K562 (cell line): ENCODE measurements around the gene EPB41L4A. TPM values are rescaled to one million over a fixed set of nuclear protein-coding genes. Genes with fewer than 3 reads are reported as not detected.

Source experiments
- ADNP ChIP-seq: fragments of 200-800 bp; sonication (Bioruptor generic); IDR thresholded peaks from 2 replicates; pipeline ENCODE4 v1.6.1; 2016; ENCODE audit warnings: missing genetic modification characterization, missing compliant biosample characterization
- MITF ChIP-seq: IDR thresholded peaks from 2 replicates; pipeline ENCODE4 v1.6.1; 2014; ENCODE audit warnings: antibody characterized with exemption
- ZBTB5 ChIP-seq: fragments of 450-650 bp; IDR thresholded peaks from 2 replicates; pipeline ENCODE4 v1.6.1; 2017; ENCODE audit warnings: antibody characterized with exemption
- ZNF174 ChIP-seq: fragments of 250-450 bp; sonication (Bioruptor Pico); IDR thresholded peaks from 2 replicates; pipeline ENCODE4 v1.4.0; 2020; ENCODE audit warnings: mild to moderate bottlenecking
- ZNF518B ChIP-seq: fragments of 250-450 bp; sonication (Bioruptor Pico); IDR thresholded peaks from 2 replicates; pipeline ENCODE4 v1.5.0; 2021; ENCODE audit warnings: mild to moderate bottlenecking, moderate library complexity
- polyA plus RNA-seq, 8 experiments: library from polyadenylated mRNA; depleted of rRNA in 4 of 8; stranded (reverse) in 5 of 8; unstranded in 3 of 8; fragments of >200 nt; fragmentation: Nextera tagmentation in 2 of 8; fragmentation: Illumina TruSeq in 1 of 8; extraction: Ambion mirVana in 2 of 8; extraction: Trizol in 1 of 8; gene quantifications; 2 replicates each; pipeline versions ENCODE4 v1.2.1 to v1.2.3, GENCODE V29; 2011 to 2014; ENCODE audit warnings: inconsistent platforms in 1 of 8, missing spikeins in 1 of 8
- total RNA-seq, 7 experiments: library from RNA; depleted of rRNA in 6 of 7; stranded (reverse); fragments of >200 nt in 6 of 7; fragmentation: Illumina TruSeq in 2 of 7; extraction: Trizol in 2 of 7; gene quantifications; 2 replicates each; pipeline versions ENCODE4 v1.2.1 to v1.2.3, GENCODE V29; 2011 to 2021; ENCODE audit warnings: low replicate concordance in 1 of 7

The EPB41L4A gene
- total and polyA plus RNA-seq, 9 of the 15 experiments (the other 6 are each of a cell fraction or from before 2014, with no cell fraction given) = 0.04 to 0.35 (median 0.12) TPM; not detected in 3

- TF ChIP-seq MITF (no peak), ADNP (tag) (no peak), ZBTB5 (no peak), ZNF174 (no peak), ZNF518B (no peak)
Measured at GRCh38 chr5:112119969-112120368, 299.1 kb downstream of the EPB41L4A start (continued).
